ENCODE results near the gene ZMYM2.

The ZMYM2 gene

DNA sequence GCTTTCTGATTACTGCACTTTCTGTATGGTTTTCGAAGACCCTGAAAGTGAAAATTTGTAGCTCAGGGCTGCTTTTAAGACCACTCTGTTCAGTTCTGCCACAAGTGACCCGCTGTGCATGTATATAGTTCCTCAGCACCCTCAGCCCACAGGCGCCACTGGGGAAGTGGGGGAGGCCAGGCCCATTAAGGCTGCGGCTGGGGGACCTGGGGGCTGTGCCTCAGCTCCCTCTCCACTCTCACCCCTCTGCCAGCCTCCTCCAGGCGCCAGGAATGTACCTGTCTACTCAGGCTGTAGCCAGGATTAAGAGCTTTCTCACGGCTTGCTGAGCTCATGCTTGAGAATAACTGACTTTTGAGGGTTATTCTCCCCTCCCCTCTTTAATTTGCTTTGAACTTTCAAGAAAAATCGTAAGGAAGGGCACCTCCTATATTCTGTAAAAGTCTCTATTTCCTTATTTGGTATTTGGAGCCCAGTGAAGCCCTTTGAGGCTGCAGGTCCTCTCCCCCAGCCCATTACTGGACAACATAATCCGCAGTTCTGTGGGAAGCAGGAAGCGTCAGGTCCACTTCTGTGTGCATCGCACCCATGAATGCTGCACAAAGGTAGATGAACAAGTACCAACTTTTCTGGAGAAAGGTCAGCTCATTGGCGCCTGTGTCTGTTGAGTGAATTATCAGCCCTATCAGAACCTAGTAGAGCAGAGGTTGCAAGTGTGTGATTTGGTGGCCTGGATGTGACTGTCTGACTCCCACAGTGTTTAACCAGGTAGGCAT, 172.7 kb downstream of the ZMYM2 start:
- DNase-seq = no peak

DNA sequence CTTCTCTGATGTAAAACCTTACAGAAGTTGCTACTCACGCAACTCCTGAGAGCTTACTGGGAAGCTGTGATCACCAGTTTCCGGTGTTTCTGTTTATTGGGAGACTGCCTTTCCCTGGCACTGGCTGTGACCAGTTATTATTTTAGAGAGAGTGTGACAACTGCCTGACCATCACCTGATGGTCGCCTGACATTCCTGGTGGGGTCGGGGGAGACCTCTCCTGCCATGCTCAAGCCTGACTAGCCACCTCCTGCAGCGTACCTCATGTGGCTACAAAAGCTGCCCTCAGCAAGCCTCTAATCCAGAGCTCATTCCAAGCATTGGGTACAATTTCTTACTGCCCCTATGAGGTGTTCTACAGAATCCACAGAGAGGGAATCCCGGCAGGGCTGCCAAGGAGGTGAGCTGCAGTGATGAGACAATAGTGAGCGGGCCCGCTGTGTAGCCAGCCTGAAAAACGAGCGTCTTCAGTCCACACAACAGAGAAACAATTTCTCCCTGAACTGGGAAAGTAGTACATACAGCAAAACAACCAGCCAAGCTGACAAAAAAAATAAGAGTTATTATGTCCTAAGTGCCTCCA, 173.6 kb downstream of the ZMYM2 start:
- no peak for DNase-seq

DNA sequence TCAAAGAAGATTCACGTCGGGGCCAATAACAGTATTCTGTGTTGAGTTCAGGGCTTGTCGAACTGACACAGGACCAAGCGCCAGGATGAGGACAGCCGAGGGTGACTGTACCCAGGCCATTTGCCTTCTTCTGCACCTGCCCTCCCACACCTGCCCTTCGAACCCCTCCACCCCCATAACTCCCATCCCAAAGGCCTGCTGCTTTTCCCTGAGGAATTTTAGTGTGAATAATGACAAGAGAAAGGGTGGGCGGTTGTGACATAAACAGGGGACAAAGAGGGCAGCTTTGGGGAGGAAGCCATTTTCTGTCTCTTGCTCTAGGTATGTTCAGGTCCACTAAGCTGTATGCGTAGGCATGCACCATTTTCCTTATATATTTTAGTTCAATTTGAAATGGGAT, 176.2 kb downstream of the ZMYM2 start:
- DNase-seq = no peak

DNA sequence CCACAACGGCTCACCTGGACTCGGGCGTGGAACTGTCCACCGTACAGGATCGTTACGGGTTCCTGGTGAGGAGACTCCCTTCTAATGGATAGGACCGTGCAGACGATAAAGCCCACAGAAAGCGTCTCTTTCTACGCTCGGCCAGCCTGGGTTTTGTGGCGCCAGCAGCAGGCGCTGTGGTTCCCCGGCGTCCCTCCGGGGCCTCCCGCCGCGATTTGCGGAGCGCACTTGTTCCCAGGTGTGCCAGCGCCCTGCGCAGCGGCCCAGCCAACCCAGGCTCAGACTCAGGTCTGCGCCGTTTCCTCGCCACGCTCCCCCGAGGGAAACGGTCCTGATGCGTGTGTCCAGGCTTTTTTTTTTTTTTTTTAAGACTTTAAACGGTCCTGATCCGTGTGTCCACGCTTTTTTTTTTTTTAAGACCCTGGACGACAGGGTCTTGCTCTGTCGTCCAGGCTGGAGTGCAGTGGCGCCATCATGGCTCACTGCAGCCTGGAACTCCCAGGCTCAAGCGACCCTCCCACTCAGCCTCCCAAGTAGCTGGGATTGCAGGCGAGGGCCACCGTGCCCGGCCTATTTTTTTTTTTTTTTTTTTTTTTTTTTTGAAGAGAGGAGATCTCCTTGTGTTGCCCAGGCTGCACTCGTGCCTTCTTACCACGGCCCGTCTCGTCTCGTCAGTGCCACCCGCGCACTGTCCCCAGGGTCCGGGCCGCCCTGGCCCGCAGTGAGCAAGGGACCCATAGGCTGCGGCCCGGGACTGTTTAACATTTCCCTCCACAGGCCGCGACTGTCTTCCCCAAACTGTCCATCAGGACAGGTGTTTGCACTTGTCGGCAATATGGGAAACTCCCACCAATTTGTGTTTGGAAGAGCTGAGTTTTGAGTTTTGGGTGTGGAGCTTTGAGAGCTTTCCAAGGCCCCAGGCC, 178.5 kb downstream of the ZMYM2 start:
- DNase-seq = peak in 2 of 51 donors; percentile 6 to 18

DNA sequence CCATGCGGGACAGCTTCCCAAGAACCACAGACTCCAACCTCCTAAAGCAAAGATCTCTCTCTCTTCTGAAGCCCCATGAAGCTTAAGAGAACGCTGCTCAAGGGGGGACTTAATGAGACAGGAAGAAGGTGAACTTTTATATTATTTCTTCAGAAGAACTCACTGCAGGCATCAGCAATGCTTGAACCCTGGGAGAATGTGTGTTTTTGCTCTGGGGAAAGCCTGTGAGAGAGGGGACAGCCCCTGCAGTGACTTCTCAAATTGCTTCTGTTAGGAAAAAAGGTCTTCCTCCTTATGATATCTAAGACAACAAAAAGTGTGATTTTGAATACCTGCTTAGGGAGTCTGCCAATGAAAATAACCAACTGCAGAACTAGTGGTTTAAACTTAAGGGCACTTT, 179.3 kb downstream of the ZMYM2 start:
- no peak for DNase-seq

DNA sequence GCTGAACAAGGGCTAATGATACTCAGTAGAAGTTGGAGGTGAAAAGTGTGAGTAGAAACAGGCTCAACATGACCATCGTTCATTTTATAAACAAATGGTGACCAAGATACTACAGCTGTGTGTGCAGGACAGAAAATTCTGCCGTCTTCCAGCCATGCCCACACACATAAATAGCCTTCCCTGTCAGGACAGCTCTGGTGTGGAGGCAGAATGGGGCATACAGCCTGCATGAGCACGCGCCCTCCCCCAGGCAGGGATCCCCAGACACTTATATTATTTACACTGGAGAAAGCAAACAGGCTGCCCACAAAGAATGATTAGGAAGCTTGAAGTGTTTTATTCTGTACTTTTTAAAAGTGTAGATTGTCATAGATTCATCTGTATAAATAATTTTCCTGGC, 182.0 kb downstream of the ZMYM2 start:
- DNase-seq = no peak

Data from hypothalamus (tissue), 51 donors.